Mesenchymal stem cell (in vitro differentiated cells and primary cell): ENCODE data around the gene ST3GAL4.
A peak's percentile ranks its signal among the peaks of the same experiment; 100 is the strongest.
"Not testable (repeated sequence)": the region's sequence is repeated elsewhere in the genome, so short reads cannot be mapped to it uniquely, and the experiment has no call there.

Source experiments
- DNase-seq: peaks from one replicate; pipeline ENCODE4 v3.0.0-alpha.2; 2013
- H2AFZ ChIP-seq: one replicate; pipeline ENCODE4 v1.6.1; 2013; ENCODE audit warnings: low read depth, mild to moderate bottlenecking, control low read depth, inconsistent platforms, low read length, moderate library complexity
- H2AK5ac ChIP-seq: 2 replicates; pipeline ENCODE4 v1.6.1; 2013; ENCODE audit warnings: low read length, moderate library complexity, mild to moderate bottlenecking, inconsistent platforms; ENCODE audit not compliant: severe bottlenecking
- H2BK120ac ChIP-seq: one replicate; pipeline ENCODE4 v1.6.1; 2013; ENCODE audit warnings: low read depth, mild to moderate bottlenecking, inconsistent platforms, low read length, moderate library complexity
- H2BK12ac ChIP-seq, 2 experiments: one replicate each; pipeline ENCODE4 v1.6.1; 2013; ENCODE audit warnings: inconsistent platforms in 2 of 2, low read length in 2 of 2, mild to moderate bottlenecking in 2 of 2, moderate library complexity in 2 of 2, control low read depth in 1 of 2
- H2BK15ac ChIP-seq: one replicate; pipeline ENCODE4 v1.6.1; 2013; ENCODE audit warnings: mild to moderate bottlenecking, low read depth, inconsistent platforms; ENCODE audit not compliant: poor library complexity, severe bottlenecking
- H2BK5ac ChIP-seq: 2 replicates; pipeline ENCODE4 v1.6.1; 2013; ENCODE audit warnings: low read depth, mild to moderate bottlenecking, low read length, control low read depth, inconsistent platforms; ENCODE audit not compliant: poor library complexity, severe bottlenecking
- H3K14ac ChIP-seq, 2 experiments: one replicate each; pipeline ENCODE4 v1.6.1; 2013; ENCODE audit warnings: inconsistent platforms in 2 of 2, low read length in 2 of 2, control low read depth in 1 of 2, mild to moderate bottlenecking in 1 of 2, moderate library complexity in 1 of 2
- H3K18ac ChIP-seq, 2 experiments: one replicate each; pipeline ENCODE4 v1.6.1; 2013; ENCODE audit warnings: inconsistent platforms in 2 of 2, low read length in 2 of 2, control low read depth in 1 of 2, low read depth in 1 of 2, mild to moderate bottlenecking in 1 of 2
- H3K23ac ChIP-seq, 2 experiments: one replicate each; pipeline ENCODE4 v1.6.1; 2013; ENCODE audit warnings: inconsistent platforms in 2 of 2, low read length in 2 of 2, mild to moderate bottlenecking in 2 of 2, moderate library complexity in 2 of 2, control low read depth in 1 of 2
- H3K27ac ChIP-seq: 2 replicates; pipeline ENCODE4 v1.5.1; 2013; ENCODE audit warnings: mild to moderate bottlenecking, moderate library complexity, low read length, control low read depth, inconsistent platforms; ENCODE audit not compliant: poor library complexity, severe bottlenecking
- H3K27me3 ChIP-seq, 2 experiments: 2 replicates each; pipeline versions ENCODE4 v1.6.1 to v1.7.0; 2013; ENCODE audit warnings: low read length in 2 of 2, mild to moderate bottlenecking in 2 of 2, moderate library complexity in 2 of 2, control low read depth in 1 of 2, inconsistent platforms in 1 of 2; ENCODE audit not compliant: control insufficient read depth in 1 of 2, insufficient read depth in 1 of 2
- H3K36me3 ChIP-seq, 2 experiments: 2 replicates each; pipeline versions ENCODE4 v1.6.1 to v1.7.0; 2013; ENCODE audit warnings: low read length in 2 of 2, control low read depth in 1 of 2, inconsistent platforms in 1 of 2, low read depth in 1 of 2, mild to moderate bottlenecking in 1 of 2; ENCODE audit not compliant: insufficient read depth in 2 of 2, control insufficient read depth in 1 of 2
- H3K4ac ChIP-seq, 2 experiments: one replicate each; pipeline ENCODE4 v1.6.1; 2013; ENCODE audit warnings: inconsistent platforms in 2 of 2, low read length in 2 of 2, mild to moderate bottlenecking in 2 of 2, moderate library complexity in 2 of 2, control low read depth in 1 of 2, low read depth in 1 of 2
- H3K4me1 ChIP-seq: 2 replicates; pipeline ENCODE4 v1.6.1; 2013; ENCODE audit warnings: low read depth, low read length, control low read depth; ENCODE audit not compliant: control insufficient read depth, insufficient read depth
- H3K4me2 ChIP-seq: 2 replicates; pipeline ENCODE4 v1.6.1; 2013; ENCODE audit warnings: low read length, mild to moderate bottlenecking, inconsistent platforms; ENCODE audit not compliant: poor library complexity, severe bottlenecking
- H3K4me3 ChIP-seq, 2 experiments: 2 replicates each; pipeline versions ENCODE4 v1.5.1 to v1.7.0; 2013; ENCODE audit warnings: low read length in 2 of 2, mild to moderate bottlenecking in 2 of 2, control low read depth in 1 of 2, low read depth in 1 of 2; ENCODE audit not compliant: insufficient read depth in 1 of 2
- H3K79me1 ChIP-seq: replicated peaks from 2 replicates; pipeline ENCODE4 v1.6.1; 2013; ENCODE audit warnings: mild to moderate bottlenecking, control low read depth, low read length, inconsistent platforms; ENCODE audit not compliant: poor library complexity, severe bottlenecking
- H3K9ac ChIP-seq: 2 replicates; pipeline ENCODE4 v1.7.0; 2013; ENCODE audit warnings: mild to moderate bottlenecking, low read length, moderate library complexity
- H3K9me3 ChIP-seq: 2 replicates; pipeline ENCODE4 v1.7.0; 2013; ENCODE audit warnings: mild to moderate bottlenecking, low read length; ENCODE audit not compliant: control insufficient read depth
- H4K8ac ChIP-seq: one replicate; pipeline ENCODE4 v1.6.1; 2013; ENCODE audit warnings: inconsistent platforms, mild to moderate bottlenecking, low read length, moderate library complexity
- H4K91ac ChIP-seq: one replicate; pipeline ENCODE4 v1.6.1; 2013; ENCODE audit warnings: mild to moderate bottlenecking, low read length, inconsistent platforms
- WGBS: methylation state at CpG from one replicate; pipeline ENCODE4 v1.1.7; 2013; ENCODE audit warnings: mixed read lengths; 5-methylcytosine and 5-hydroxymethylcytosine counted together

ST3GAL4 gene

DNA sequence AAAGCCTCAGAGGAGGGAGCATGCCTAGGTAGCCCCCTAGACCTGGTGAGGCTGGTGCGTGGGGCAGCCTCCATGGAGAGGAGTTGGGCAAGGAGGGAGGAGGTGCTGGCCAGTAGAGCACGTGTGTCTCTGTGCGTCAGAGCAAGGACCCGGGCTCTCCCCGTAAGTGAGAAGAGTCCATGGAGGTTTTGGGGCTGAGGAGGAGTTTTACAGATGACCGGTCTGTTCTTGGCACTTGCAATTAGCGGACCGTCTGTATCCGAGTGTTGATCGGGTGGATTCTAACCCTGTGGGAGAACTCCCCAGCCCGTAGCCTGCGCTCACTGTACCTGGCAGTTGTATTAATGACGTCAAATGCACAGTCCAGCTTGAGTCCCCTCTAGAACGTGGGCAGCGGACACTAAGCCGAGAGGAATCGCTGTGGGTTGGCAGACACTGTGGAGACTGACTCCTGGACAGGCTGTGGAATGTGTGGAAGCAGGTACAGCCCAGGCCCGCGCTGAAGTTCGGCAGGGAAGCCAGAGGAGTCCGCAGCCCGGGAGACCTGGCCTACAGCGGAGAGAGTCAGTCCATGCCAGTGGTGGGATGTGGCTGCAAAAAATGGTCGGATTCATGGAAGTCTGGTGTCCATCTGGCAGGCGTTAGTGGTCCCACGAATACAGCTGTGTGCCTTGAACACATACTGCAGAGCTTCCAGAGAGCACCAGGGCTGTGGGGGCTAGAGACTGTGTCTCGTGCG lies 19.2 kb downstream of the ST3GAL4 start:
- H3K23ac ChIP-seq, H3K4ac ChIP-seq, H2BK15ac ChIP-seq, DNase-seq, H3K14ac ChIP-seq, H3K27ac ChIP-seq, H2BK5ac ChIP-seq, H3K4me1 ChIP-seq, H2AFZ ChIP-seq, H3K4me2 ChIP-seq, H3K36me3 ChIP-seq, H3K9ac ChIP-seq, H3K4me3 ChIP-seq, H2BK120ac ChIP-seq, H2AK5ac ChIP-seq, H2BK12ac ChIP-seq, H3K9me3 ChIP-seq, H3K27me3 ChIP-seq: not testable (repeated sequence)
- 94% methylated on average over 12 of the region's 28 CpGs for WGBS
- Histone ChIP-seq H3K18ac (peak overlapping the region in 1 of 2 experiments; percentile 73), H4K91ac (peak overlapping the region; percentile 15), H3K79me1 (peaks cover 14% of the 10 kb centered on the region), H4K8ac (peak overlapping the region; percentile 72)

DNA sequence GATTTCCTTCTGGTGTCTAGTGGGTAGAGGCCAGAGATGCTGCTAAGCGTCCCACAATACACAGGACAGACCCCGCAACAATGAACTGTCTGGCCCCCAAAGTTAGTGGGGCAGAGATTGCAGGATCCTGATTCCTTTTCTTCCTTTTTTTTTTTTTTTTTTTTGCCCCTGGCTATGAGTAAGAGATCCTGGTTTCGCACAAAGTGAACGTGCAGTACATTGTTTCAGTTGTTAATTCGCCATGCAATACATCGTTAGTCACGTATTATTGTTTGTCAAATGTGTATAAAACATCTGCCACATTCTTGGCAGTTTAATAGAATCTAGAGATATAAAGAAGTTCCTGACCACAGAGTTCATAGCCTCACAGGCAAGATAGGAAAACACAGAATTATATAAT lies 20.2 kb downstream of the ST3GAL4 start:
- no peak for DNase-seq
- no peaks in the 10 kb centered on the region for H3K27me3 ChIP-seq
- H3K4me2 ChIP-seq = no peak overlapping the region
- no peaks in the 10 kb centered on the region for H3K9me3 ChIP-seq
- H2AK5ac ChIP-seq = no peak overlapping the region
- no peak overlapping the region for H3K18ac ChIP-seq
- peaks cover 0 to 2% of the 10 kb centered on the region in 2 experiments for H3K36me3 ChIP-seq
- H3K27ac ChIP-seq = no peak overlapping the region
- no peak overlapping the region for H2AFZ ChIP-seq
- no peak overlapping the region for H2BK15ac ChIP-seq
- H3K79me1 ChIP-seq = peaks cover 21% of the 10 kb centered on the region
- H4K91ac ChIP-seq = no peak overlapping the region
- H3K4ac ChIP-seq = no peak overlapping the region
- H2BK120ac ChIP-seq = no peak overlapping the region
- H3K4me1 ChIP-seq = peaks cover 8% of the 10 kb centered on the region
- H2BK5ac ChIP-seq = no peak overlapping the region
- H3K9ac ChIP-seq = no peak overlapping the region
- no peak overlapping the region for H3K14ac ChIP-seq
- H2BK12ac ChIP-seq = no peak overlapping the region
- 99% methylated on average over 5 of the region's 7 CpGs for WGBS
- H3K4me3 ChIP-seq = no peak overlapping the region
- H4K8ac ChIP-seq = no peak overlapping the region
- no peak overlapping the region for H3K23ac ChIP-seq

DNA sequence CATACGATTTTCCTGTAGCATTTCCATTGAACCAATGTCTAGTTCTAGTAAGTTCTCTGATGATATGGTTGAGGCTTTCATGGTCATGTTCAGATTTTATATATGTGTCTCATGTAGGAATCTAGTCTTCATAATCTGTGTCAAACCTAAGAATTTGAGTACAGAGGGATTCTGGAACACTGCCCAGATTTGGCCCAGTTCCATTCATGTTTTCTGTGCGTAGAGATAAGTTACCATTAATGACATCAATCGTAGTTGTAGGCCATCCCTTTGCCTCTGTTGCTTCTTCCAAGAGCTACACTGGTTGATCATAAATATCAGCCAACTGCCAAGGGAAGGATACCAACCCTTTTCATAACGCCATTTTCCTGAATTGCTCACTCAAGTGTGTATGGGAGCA lies 23.3 kb downstream of the ST3GAL4 start:
- no peak overlapping the region for H3K14ac ChIP-seq
- no peak overlapping the region for H3K4me2 ChIP-seq
- no peak overlapping the region for H2BK12ac ChIP-seq
- H3K27me3 ChIP-seq = no peaks in the 10 kb centered on the region
- H3K79me1 ChIP-seq = peaks cover 23% of the 10 kb centered on the region
- no peak overlapping the region for H2AK5ac ChIP-seq
- DNase-seq = no peak
- H2AFZ ChIP-seq = no peak overlapping the region
- peaks cover 0 to 6% of the 10 kb centered on the region in 2 experiments for H3K36me3 ChIP-seq
- H3K27ac ChIP-seq = no peak overlapping the region
- no peak overlapping the region for H2BK5ac ChIP-seq
- 99% methylated on average over 4 of the region's 4 CpGs for WGBS
- H2BK120ac ChIP-seq = no peak overlapping the region
- H3K4ac ChIP-seq = no peak overlapping the region
- H2BK15ac ChIP-seq = no peak overlapping the region
- H3K9ac ChIP-seq = no peak overlapping the region
- H3K4me1 ChIP-seq = peaks cover under 1% of the 10 kb centered on the region
- H3K4me3 ChIP-seq = no peak overlapping the region
- H3K9me3 ChIP-seq = no peaks in the 10 kb centered on the region
- no peak overlapping the region for H3K23ac ChIP-seq
- no peak overlapping the region for H3K18ac ChIP-seq
- H4K8ac ChIP-seq = no peak overlapping the region
- no peak overlapping the region for H4K91ac ChIP-seq

DNA sequence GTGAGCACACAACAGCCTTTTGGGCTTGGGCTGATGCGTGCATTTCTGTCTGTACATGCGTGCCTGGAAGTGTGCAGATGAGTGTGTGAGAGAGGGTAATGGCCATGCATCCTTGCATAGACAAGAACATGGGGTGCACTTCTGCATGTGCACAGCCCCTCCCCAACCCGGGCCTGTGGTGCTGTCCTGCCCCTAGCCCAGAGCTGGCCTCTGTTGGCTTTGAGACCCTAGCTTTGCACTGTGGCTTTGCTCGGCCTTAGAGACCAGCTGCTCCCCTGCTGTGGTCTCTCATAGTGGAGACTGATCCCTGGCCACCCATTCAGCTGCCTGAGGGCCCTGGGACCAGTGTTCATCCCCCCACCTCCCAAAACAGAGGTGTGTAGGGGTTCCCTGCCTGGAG lies 25.4 kb downstream of the ST3GAL4 start:
- DNase-seq = no peak
- no peak overlapping the region for H2AFZ ChIP-seq
- H3K27ac ChIP-seq = no peak overlapping the region
- no peak overlapping the region for H3K4me2 ChIP-seq
- WGBS = 95% methylated on average over 4 of the region's 4 CpGs
- no peak overlapping the region for H3K4me3 ChIP-seq
- no peak overlapping the region for H4K91ac ChIP-seq
- no peak overlapping the region for H2BK15ac ChIP-seq
- H3K14ac ChIP-seq = no peak overlapping the region
- H2BK12ac ChIP-seq = no peak overlapping the region
- no peak overlapping the region for H3K18ac ChIP-seq
- H3K23ac ChIP-seq = no peak overlapping the region
- H3K4me1 ChIP-seq = no peaks in the 10 kb centered on the region
- H3K4ac ChIP-seq = no peak overlapping the region
- H3K36me3 ChIP-seq = peaks cover 0 to 4% of the 10 kb centered on the region in 2 experiments
- H3K27me3 ChIP-seq = no peaks in the 10 kb centered on the region
- H2BK5ac ChIP-seq = no peak overlapping the region
- no peaks in the 10 kb centered on the region for H3K9me3 ChIP-seq
- H3K79me1 ChIP-seq = peaks cover 23% of the 10 kb centered on the region
- no peak overlapping the region for H2AK5ac ChIP-seq
- H3K9ac ChIP-seq = no peak overlapping the region
- H4K8ac ChIP-seq = no peak overlapping the region
- no peak overlapping the region for H2BK120ac ChIP-seq
